ENCODE results near the gene IP6K1.
A peak's percentile ranks its signal among the peaks of the same experiment; 100 is the strongest.
"Not testable (repeated sequence)": the region's sequence is repeated elsewhere in the genome, so short reads cannot be mapped to it uniquely, and the experiment has no call there.

IP6K1 gene

GRCh38 chr3:49786357-49787181, at the start of gene IP6K1:
TSS of gene IP6K1 (minus strand) at chr3:49786542. CDS start at chr3:49748040, 38,502 bp downstream.
- peak; percentile 97 to 98 for DNase-seq (ENCODE audit: low read depth in 2 of 2)

- DNase-seq (ENCODE audit: low read depth in 2 of 2) = no peak
These were observed 45.0 kb upstream of the IP6K1 start for GRCh38 chr3:49831341-49831740.

GRCh38 chr3:49826016-49826415, 39.7 kb upstream of the IP6K1 start:
- DNase-seq (ENCODE audit: low read depth in 2 of 2) = no peak

- DNase-seq (ENCODE audit: low read depth in 2 of 2) = not testable (repeated sequence)
These were observed 36.8 kb upstream of the IP6K1 start for GRCh38 chr3:49823131-49823530.

GRCh38 chr3:49813497-49814174, 27.3 kb upstream of the IP6K1 start, which contains the start of gene UBA7:
TSS of gene UBA7 (minus strand) at chr3:49813953. CDS start at chr3:49813787, 166 bp downstream.
- DNase-seq (ENCODE audit: low read depth in 2 of 2) = no peak

GRCh38 chr3:49812916-49813496, 26.7 kb upstream of the IP6K1 start:
- DNase-seq (ENCODE audit: low read depth in 2 of 2) = no peak

GRCh38 chr3:49807431-49808114, 21.2 kb upstream of the IP6K1 start:
- no peak for DNase-seq (ENCODE audit: low read depth in 2 of 2)

GRCh38 chr3:49806850-49807249, 20.5 kb upstream of the IP6K1 start:
- DNase-seq (ENCODE audit: low read depth in 2 of 2) = no peak

- no peak for DNase-seq (ENCODE audit: low read depth in 2 of 2)
These were observed 19.8 kb upstream of the IP6K1 start for GRCh38 chr3:49805897-49806701.

- DNase-seq (ENCODE audit: low read depth in 2 of 2) = no peak
These were observed 19.0 kb upstream of the IP6K1 start for GRCh38 chr3:49805367-49805782.

- no peak for DNase-seq (ENCODE audit: low read depth in 2 of 2)
These were observed 18.0 kb upstream of the IP6K1 start for GRCh38 chr3:49804141-49805041.

GRCh38 chr3:49803465-49804140, 17.3 kb upstream of the IP6K1 start:
- DNase-seq (ENCODE audit: low read depth in 2 of 2) = no peak

- peak; percentile 75 to 79 for DNase-seq (ENCODE audit: low read depth in 2 of 2)
These were observed 16.6 kb upstream of the IP6K1 start, which contains the start of gene INKA1 for GRCh38 chr3:49802719-49803464. TSS of gene INKA1 (plus strand) at chr3:49803261. CDS start at chr3:49803393, 132 bp downstream.

GRCh38 chr3:49801160-49801559, 14.8 kb upstream of the IP6K1 start:
- DNase-seq (ENCODE audit: low read depth in 2 of 2) = no peak

- no peak for DNase-seq (ENCODE audit: low read depth in 2 of 2)
These were observed 13.4 kb upstream of the IP6K1 start, which contains the start of gene CDHR4 for GRCh38 chr3:49799761-49800160. TSS of gene CDHR4 (minus strand) at chr3:49799873. CDS start at chr3:49799812, 61 bp downstream.

- DNase-seq (ENCODE audit: low read depth in 2 of 2) = no peak
These were observed 12.8 kb upstream of the IP6K1 start for GRCh38 chr3:49799105-49799504.

- DNase-seq (ENCODE audit: low read depth in 2 of 2) = no peak
These were observed 8.9 kb upstream of the IP6K1 start for GRCh38 chr3:49794926-49795905.
